DMS79 (cell line): ENCODE measurements around the gene CGN.
"Not testable (repeated sequence)": the region's sequence is repeated elsewhere in the genome, so short reads cannot be mapped to it uniquely, and the experiment has no call there.

Experiments used
- DNase-seq: peaks from one replicate; lab custom pipeline; 2025; lab: John Stamatoyannopoulos, UW

The CGN gene

DNA sequence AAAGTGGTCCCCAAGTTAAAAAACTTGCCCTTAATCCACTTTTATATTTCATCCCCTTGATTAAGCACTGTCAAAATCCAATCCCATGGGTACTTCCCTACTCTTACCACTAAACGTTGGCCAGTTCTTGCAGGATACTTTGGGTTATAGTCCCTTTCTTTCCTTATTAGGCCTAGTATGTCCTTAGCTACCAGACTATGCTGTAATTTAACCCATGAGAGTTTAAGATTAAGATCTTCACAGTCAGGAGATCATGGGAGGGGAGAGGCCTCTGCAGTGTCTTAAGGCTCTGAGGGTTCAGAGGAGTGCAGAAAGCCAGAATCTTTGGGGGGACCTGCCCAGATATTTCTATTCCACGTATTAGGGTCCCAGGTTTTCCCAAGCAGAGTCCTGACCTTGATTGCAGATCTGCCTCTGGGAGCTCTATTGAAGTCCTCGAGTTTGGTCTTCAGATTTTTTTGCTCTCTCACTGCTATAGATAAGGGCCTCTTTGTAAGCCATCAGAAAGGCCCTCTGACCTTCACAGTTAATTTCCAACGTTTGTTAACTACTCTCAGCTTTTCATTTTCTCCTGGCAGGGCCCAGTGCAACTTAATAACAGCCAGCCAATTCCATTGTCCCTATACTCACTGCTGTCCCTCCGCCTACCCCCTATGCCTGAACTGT, 9.0 kb upstream of the CGN start:
- DNase-seq: no peak

DNA sequence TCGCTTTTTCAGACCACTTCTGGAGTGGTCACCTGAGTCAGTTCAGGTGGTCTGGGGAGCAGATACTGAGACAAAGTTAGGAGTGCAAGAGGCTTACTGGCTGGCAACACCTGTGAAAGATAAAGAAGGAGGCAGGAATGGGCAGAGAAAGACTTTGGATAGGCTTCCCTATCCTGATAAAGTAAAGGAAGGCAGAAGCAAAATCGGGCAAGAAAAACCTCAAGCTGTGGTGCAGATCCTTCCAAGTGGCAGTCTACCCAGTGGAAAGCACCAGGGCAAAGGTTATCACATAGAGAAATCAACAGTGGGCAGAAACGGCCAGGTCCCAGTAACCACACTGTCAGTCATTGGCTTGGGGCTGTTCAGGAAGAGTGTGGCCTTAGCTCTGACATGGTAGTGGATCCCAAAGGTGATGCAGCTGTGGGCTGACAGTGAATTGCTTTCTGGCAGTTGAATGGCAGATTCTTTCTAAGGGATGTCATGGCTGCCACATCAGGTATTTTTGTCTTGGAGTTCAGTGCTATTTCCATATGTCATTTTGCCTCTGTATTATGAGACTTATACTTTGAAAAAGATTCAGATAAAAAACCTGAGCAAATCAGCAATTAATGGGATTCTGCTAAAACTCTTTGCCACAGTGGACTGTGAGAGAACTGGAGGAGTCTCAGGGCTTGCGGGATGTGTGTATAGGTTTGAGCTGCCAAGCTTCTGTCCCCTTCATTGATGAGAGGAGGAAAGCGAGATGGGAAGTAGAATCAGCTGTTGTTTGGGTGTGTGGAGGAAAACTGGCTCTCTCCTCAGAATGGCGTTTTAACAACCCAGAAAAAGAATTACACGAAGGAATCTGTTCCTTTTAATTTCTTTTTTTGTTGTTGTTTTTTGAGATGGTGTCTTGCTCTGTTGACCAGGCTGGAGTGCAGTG, 8.1 kb upstream of the CGN start:
- no peak for DNase-seq

DNA sequence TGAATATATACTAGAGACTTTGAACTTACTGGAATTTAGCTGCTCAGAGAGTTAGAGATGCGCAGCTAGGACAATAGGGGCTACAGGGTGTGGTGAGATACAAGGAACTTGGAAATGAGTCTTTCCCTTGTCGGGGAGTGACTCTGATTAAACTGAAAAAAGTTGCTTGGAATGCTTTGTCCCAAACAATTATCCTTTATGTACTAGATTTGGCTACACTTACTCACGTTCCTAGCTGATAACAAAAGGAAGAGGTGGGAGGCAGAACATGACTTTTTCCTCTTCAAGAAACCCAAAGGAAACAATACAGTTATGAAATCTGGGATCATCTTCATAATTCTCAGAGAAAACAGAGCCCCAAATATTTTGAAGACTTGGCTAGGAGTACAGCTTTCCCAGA, 6.9 kb upstream of the CGN start:
- DNase-seq: no peak

DNA sequence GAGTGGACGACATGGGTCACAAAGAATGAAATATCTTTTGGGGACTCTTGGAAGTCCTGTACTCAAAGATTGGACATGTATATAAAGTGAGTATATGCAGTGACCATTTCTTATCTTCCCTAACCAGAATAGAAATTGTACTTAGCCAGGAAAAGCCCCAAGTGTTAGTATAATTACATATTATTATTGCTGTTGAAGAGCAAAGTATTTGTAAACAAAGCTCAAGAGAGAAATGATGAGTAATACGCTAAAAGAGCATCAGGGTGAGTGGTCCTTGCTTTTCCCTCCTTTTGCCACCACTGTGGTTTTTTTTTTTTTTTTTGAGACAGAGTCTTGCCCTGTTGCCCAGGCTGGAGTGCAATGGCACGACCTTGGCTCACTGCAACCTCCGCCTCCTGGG, 6.4 kb upstream of the CGN start:
- no peak for DNase-seq

DNA sequence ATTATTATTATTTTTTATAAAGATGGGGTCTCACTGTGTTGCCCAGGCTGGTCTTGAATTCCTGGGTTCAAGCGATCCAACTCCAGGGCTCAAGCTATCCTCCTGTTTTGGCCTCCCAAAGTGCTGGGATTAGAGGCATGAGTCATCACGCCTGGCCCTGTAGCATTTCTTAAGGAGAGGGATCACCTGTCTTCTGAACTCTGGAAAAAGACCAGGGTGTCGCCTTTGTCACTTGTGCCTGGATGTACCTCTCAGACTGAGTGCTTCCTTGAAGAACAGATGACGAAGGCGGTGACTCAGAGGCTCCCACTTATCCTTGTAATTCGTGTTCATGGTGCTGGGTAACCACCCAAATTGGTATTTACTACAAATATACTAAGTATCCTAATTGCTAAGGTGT, 2.4 kb upstream of the CGN start:
- peak; percentile 10 for DNase-seq

DNA sequence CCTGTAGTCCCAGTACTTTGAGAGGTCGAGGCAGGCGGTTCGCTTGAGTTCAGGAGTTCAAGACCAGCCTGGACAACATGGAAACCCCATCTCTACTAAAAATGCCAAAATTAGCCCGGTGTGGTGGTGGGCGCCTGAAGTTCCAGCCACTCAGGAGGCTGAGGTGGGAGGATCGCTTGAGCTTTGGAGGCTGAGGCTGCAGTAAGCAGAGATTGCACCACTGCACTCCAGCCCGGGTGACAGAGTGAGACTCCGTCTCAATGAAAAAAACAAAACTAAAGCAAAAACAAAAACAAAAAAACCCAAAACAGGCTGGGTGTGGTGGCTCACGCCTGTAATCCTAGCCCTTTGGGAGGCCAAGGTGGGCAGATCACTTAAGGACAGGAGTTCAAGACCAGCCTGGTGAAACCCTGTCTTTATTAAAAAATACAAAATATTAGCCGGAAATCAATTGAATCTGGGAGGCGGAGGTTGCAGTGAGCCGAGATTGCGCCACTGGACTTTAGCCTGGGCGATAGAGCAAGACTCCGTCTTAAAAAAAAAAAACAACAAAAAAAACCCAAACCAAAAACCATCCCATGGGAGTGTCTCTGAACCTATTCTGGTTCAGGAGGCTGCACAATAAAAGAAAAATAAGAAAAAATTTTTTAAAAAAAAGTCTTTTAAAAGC, 1.7 kb upstream of the CGN start:
- no peak for DNase-seq

DNA sequence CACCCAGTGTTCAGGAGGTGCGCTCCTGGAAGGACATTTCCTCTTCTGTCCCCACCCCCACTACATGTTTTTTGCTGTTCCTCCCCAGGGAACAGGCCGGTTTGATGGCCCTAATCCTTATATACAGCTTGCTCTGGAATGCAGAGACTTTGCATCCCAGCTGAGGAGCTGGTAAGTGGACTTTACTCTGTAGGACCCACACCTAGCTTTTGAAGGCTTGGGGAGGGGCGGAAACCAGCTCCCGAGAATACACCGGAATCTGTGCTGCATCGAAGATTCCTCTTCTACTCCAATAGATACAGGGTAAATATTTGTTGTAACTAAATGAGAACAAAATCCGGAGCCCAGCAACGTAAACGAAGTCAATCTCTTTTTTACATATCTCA, 1.2 kb upstream of the CGN start:
- no peak for DNase-seq

DNA sequence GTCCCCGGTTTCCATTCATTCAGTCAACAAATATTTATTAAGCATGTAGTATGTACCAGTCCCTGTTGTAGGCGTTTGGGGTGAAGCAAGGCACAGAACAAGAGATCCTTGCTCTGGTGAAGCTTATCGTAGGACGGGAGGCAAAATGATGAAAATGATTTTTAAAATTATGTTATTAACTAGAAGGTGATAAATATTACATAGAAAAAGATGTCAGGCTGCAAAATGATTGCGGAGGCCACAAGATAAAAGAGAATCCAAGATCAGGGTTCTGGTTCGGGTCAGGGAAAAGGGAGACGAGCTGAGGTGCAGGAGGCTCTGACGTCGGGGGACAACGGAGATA, 602 bp upstream of the CGN start:
- DNase-seq: no peak

DNA sequence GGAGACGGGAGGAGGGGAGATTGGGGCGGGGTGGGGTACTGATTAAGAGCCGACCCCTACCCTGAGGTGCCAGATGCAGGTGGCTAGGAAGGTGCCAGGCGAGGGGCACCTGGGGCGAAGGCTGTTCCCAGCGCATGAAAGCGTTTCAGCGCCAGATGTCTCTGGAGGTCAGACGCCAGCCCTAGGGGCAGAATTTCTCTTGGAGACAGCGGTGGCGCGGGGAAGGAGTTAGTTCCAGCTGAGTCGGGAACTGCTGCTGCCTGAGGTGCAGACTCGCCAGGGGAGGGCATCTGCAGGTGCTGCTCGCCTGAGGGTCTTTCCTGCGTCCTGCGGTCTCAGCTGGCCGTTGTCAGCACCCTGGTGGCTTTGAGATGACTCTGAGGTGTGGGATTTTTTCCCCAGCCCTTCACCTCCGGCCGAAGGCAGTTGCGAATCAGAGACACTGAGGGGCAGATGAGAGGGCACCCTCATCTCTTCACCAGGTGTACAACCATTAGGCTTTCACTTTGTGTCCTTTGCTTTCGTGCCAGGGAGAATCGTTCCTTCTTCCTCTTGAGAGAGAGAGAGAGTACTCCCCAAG, 539 bp downstream of the CGN start:
- peak; percentile 48 for DNase-seq

DNA sequence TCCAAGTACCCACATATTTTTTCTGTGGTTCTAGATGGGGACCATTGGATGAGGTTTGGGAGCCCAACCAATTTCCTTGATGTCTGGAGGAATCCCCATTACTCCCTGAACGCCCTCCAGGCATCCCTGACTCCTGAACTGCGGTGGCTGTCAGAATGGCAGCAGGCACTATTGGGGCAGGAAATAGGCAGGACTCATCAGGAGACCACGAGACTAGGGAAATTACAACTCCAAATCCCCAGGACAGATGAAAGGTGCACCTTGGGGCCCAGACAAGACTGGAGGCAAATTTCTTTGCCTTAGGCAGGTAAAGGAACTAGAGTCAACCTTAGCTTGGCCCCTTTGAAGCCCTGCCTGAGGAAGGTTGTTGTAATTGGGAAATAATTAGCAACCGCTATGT, 1.1 kb downstream of the CGN start:
- DNase-seq: no peak

DNA sequence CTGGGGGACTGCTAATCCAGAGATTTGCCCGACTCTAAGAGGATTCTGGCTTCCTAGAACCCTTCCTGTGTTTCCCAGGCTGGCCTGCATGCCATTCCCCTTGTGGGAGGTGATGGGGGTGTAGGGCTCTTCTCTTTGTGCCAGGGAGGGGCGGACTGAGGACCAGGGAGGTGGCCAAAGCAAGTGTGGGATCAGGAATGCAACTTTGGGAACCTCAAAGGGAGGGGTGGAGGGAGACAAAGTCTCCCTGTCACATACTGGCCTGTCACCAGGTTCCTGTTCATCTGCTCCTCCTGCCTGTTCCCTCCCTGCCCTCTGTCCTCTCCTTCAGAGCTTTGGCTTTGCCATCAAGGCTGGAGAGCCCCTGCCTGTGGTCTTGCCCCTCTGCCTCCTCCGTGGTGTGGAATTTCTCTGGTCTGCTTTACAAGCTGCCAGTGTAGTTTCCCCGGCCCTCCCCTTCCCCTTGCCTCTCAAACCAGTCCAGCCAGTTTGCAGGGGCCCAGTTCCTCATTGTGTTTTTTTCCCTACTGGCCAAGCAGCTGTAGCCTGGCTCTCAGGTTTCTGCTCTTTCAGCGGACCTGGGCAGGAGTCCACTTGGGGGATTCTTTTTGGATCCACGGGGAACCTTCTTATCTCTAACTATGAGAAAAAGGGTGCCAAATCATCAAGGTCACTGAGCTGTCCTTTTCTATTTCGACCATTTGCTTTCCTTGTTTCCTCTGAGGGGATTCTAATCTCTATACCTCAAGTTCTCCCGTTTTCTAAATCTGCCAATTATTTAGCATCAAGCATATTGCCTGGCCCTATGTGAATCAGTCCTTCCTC, 1.8 kb downstream of the CGN start:
- DNase-seq: peak; percentile 10

DNA sequence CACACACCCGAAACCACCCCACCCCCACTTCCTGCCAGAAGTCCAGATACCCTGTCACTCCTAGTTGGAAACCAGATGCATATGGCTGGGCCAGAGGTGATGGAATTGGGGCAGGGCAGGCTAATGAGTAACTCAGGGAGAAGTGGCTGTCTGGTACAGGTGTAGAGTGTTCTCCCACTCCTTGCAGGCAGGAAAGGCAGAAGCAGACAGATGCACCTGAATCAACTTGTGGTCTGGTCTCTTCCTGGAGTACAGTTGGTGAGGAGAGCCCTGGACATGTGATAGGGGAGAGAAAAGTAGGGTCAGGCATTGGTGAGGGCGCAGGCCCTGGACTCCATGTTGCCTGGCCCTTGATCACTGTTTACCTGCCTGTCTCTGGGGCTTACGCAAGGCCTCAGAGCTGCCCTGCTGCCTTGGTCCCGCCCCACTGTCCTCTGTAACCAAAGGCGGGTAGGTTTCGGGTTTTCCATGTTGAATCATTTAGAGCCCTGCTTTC, 2.5 kb downstream of the CGN start:
- DNase-seq: no peak

DNA sequence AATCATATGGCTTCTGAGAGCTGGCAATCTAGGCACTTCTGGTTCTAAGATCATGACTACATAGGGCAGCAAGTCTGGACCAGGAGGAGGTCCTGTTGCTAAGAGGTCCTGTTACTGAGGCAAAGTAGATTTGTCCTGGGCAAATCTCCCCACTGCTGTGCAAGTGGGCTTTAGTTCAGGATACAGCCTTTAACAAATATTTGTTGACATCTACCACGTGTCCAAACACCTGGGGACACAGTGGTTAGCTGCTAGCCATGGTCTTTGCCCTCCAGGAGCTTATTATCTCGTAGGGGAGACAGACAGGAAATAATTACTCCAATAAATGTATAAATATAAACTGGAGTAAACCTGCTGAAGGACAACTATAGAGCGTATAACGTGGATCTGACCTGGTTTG, 3.2 kb downstream of the CGN start:
- no peak for DNase-seq

DNA sequence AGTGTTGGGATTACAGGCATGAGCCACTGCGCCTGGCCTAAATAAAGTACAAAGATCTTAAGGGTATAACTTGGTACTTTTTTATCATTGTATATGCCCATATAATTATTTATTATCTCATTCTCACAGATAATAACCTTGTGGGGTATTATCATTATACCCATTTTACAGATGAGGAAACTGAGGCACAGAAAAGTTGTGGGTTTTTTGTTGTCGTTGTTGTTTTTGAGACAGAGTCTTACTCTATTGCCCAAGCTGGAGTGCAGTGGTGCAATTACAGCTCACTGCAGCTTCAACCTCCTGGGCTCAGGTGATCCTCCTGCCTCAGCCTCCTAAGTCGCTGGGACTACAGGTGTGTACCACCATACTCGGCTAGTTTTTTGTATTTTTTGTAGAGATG, 4.1 kb downstream of the CGN start:
- no peak for DNase-seq

DNA sequence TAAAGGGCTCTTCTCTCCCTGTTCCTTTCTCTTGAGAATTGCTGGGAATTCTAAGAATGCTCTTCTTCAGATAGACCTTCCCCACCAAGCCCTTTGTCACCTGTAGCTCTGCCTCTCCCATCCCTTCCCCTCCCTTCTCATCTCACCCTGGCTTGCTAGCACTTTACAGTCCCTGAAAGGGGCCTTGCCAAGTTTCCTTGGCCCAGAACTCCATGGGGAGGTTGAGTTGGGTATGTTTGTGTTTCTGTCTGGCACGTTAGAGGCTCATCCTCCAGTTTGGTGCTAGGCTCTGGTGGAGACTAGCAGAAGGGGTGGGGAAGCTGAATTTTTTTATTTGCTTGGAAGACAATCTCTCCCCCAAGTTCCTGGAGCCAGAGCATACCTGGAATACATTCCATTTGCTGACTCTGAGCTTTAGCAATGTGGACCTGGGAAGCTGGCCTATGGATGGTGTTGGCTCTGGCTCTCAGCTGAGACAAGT, 4.9 kb downstream of the CGN start:
- DNase-seq: no peak

DNA sequence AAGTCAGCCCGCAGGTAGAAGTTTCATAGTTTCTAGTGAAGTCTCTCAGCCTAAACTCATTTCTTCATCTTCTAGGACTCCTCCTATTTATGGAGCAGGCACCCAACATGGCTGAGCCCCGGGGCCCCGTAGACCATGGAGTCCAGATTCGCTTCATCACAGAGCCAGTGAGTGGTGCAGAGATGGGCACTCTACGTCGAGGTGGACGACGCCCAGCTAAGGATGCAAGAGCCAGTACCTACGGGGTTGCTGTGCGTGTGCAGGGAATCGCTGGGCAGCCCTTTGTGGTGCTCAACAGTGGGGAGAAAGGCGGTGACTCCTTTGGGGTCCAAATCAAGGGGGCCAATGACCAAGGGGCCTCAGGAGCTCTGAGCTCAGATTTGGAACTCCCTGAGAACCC, 7.2 kb downstream of the CGN start:
- no peak for DNase-seq

DNA sequence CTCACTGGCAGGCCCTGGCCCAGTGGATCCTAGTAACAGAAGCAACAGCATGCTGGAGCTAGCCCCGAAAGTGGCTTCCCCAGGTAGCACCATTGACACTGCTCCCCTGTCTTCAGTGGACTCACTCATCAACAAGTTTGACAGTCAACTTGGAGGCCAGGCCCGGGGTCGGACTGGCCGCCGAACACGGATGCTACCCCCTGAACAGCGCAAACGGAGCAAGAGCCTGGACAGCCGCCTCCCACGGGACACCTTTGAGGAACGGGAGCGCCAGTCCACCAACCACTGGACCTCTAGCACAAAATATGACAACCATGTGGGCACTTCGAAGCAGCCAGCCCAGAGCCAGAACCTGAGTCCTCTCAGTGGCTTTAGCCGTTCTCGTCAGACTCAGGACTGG, 7.7 kb downstream of the CGN start:
- DNase-seq: no peak

DNA sequence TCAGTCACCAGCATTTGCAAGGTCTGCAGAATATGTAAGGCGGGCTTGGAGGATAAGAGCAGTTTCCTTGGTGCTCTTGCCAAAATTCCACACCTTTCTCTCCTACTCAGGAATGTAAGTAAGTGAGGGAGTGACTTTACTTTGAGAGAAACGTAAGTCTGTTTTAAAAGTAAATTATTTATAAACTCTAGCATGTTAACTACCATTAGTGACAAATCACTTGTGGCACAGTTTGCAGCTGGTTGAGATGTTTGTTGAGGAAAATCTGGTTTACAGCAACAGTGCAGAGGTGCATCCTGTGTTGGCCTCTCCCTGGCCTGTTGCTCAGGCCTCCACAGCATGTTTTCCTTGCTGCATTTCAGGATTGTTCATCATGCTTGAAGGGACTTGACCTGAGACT, 8.5 kb downstream of the CGN start:
- DNase-seq: no peak

DNA sequence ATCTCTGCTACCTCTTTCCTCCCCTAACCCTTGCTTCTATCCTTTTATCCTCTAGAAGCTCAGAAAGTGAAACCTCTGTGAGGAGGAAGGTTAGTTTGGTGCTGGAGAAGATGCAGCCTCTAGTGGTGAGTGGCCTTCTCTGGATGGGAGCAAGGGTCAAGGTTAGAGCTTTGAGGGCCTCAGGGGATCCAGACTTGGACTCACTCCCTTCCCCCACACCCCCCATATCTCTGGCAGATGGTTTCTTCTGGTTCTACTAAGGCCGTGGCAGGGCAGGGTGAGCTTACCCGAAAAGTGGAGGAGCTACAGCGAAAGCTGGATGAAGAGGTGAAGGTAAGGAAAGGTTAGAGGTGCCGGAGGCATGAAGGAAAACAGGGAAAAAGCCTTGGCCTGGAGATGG, 9.2 kb downstream of the CGN start:
- DNase-seq: no peak

DNA sequence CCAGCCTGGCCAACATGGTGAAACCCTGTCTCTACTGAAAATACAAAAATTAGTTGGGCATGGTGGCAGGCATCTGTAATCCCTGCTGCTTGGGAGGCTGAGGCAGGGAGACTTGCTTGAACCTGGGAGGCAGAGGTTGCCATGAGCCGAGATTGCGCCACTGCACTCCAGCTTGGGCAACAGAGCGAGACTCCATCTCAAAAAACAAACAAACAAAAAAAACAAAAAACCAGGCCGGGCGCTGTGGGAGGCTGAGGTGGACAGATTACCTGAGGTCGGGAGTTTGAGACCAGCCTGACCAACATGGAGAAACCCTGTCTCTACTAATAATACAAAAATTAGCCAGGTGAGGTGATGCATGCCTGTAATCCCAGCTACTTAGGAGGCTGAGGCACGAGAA, 11.2 kb downstream of the CGN start:
- not testable (repeated sequence) for DNase-seq

DNA sequence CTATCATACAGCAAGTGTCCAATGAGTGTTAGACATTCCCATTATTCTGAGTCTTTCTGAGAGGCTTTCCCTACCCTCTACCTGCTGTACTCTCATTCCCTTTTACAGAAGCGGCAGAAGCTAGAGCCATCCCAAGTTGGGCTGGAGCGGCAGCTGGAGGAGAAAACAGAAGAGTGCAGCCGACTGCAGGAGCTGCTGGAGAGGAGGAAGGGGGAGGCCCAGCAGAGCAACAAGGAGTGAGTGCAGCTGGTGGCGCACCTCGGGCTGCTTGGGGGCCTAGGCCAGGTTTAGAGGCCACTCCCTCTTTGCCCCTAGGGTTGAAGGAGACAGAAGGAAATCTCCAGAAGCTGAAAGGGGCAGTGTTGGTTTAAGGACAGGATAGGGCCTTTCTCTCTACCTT, 12.1 kb downstream of the CGN start:
- DNase-seq: no peak

DNA sequence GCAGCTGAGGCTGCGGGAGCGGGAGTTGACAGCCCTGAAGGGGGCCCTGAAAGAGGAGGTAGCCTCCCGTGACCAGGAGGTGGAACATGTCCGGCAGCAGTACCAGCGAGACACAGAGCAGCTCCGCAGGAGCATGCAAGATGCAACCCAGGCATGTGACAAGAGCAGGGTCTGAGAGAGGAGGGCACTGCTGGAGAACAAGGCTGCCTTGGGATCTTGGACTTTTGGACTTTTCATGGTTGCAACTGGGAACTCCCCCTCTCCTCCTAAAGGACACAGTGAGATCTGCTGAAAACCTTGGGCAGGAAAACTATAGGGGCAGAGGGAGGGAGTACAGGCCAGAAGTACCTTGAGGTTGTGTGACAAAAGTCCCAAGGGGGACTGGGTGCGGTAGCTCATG, 13.5 kb downstream of the CGN start:
- DNase-seq: no peak
